Measurements from ENCODE around the gene L1CAM. TPM values are rescaled to one million over a fixed set of nuclear protein-coding genes. Genes with fewer than 3 reads are reported as not detected.

Gene L1CAM
- total and polyA plus RNA-seq, 9 of the 15 experiments (the other 6 are each of a cell fraction or from before 2014, with no cell fraction given), result 0.09 to 0.86 (median 0.26) TPM; not detected in 3

DNA sequence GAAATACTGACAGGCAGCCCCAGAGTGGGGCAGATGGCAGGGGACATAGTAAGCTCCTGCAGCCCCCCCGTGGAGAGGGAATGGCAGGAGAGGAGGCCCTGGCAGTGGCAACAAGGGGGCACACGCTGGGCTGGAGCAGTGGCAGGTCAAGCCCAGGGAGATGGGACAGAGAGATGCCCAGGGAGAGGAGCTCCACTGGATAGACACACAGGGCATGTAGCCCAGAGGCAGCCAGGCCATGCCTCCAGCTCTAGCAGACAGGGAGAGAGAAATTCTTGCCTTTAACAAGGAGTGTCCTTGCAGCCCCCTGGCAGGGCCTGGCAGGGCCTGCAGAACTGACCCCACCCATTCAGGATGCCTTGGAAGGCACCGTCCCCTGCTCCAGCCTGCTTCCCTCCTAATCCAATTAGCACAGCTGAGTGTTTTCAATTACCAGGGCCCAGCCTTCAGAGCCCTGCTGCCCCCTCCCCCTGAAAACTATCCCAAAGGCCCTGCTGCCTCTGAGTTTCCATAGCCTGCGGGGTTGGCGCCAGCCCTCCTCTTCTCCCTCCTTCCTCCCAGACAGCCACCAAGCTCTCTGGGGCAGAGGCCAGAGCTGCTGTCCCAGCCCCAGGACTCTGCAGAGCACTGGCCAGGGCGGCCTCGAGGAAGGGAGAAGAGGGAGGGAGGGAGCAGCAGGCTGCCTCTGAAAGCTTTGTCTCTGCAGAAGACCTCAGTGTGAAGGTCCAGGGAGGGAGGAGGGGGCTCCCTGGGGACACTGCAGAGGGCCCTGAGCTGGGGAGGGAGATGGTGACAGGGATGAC lies 12.5 kb downstream of the L1CAM start (continued):
- TF ChIP-seq ZNF79 (CRISPR knock-in tag; IDR thresholded peaks at IDR 0.05; ENCODE audit: low read depth), result no peak
- TF ChIP-seq GABPA (tag; conservative IDR thresholded peaks at IDR 0.05; ENCODE audit: low read depth), result no peak
- TF ChIP-seq WHSC1 (IDR thresholded peaks at IDR 0.05; ENCODE audit: low read length), result no peak
- TF ChIP-seq NFE2L1 (tag; IDR thresholded peaks at IDR 0.05; ENCODE audit: borderline replicate concordance, low read depth), result no peak
- no peak for TF ChIP-seq NR2C1 (IDR thresholded peaks at IDR 0.05)
- TF ChIP-seq NR2C1 (tag; IDR thresholded peaks at IDR 0.05), result no peak
- TF ChIP-seq ZNF41 (CRISPR knock-in tag; conservative IDR thresholded peaks at IDR 0.05), result no peak
- no peak for TF ChIP-seq ZNF197 (CRISPR knock-in tag; IDR thresholded peaks at IDR 0.05; ENCODE audit: low read depth)
- no peak for TF ChIP-seq KLF1 (tag; IDR thresholded peaks at IDR 0.05)
- TF ChIP-seq, protein P1, sequence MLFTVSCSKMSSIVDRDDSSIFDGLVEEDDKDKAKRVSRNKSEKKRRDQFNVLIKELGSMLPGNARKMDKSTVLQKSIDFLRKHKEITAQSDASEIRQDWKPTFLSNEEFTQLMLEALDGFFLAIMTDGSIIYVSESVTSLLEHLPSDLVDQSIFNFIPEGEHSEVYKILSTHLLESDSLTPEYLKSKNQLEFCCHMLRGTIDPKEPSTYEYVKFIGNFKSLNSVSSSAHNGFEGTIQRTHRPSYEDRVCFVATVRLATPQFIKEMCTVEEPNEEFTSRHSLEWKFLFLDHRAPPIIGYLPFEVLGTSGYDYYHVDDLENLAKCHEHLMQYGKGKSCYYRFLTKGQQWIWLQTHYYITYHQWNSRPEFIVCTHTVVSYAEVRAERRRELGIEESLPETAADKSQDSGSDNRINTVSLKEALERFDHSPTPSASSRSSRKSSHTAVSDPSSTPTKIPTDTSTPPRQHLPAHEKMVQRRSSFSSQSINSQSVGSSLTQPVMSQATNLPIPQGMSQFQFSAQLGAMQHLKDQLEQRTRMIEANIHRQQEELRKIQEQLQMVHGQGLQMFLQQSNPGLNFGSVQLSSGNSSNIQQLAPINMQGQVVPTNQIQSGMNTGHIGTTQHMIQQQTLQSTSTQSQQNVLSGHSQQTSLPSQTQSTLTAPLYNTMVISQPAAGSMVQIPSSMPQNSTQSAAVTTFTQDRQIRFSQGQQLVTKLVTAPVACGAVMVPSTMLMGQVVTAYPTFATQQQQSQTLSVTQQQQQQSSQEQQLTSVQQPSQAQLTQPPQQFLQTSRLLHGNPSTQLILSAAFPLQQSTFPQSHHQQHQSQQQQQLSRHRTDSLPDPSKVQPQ (CRISPR knock-in tag; IDR thresholded peaks at IDR 0.05; ENCODE audit: borderline replicate concordance), result no peak

All from K562 (cell line).